Retinal pigment epithelial cell (primary cell): Measurements from ENCODE around the gene PCP4.

Experiments
- DNase-seq: peaks from one replicate; pipeline ENCODE4 v3.0.0-alpha.2; 2010; ENCODE audit warnings: low read depth
- H3K4me3 ChIP-seq: 2 replicates; pipeline ENCODE4 v1.5.1; 2011; ENCODE audit warnings: mild to moderate bottlenecking, low read length, control low read depth, moderate library complexity
- TF ChIP-seq, protein P1 (sequence below): conservative IDR thresholded peaks from 2 replicates; pipeline ENCODE4 v1.5.1; 2011; ENCODE audit warnings: low read depth, low read length, control low read depth, inconsistent platforms

Gene PCP4

DNA sequence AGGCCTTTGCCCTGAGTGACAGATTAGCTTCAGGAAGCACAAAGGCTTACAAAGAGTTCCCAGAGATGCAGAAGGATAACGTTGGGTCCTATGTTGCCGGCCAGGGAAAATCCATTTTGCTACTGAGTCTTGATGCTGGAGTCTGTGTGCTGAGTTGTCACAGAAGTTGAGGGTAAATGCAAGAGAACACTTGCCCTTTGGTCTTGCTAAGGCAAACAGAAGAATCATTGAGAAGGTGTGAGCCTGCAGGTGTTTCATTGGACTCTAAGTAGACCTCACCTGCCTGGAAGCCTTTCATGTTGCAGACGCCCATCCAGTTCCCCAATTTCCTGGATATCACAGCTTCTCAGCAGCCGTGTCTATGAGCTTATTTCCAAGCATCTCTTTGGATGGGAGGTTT, 105.2 kb downstream of the PCP4 start:
- TF ChIP-seq, protein P1, sequence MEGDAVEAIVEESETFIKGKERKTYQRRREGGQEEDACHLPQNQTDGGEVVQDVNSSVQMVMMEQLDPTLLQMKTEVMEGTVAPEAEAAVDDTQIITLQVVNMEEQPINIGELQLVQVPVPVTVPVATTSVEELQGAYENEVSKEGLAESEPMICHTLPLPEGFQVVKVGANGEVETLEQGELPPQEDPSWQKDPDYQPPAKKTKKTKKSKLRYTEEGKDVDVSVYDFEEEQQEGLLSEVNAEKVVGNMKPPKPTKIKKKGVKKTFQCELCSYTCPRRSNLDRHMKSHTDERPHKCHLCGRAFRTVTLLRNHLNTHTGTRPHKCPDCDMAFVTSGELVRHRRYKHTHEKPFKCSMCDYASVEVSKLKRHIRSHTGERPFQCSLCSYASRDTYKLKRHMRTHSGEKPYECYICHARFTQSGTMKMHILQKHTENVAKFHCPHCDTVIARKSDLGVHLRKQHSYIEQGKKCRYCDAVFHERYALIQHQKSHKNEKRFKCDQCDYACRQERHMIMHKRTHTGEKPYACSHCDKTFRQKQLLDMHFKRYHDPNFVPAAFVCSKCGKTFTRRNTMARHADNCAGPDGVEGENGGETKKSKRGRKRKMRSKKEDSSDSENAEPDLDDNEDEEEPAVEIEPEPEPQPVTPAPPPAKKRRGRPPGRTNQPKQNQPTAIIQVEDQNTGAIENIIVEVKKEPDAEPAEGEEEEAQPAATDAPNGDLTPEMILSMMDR, result no peak
- H3K4me3 ChIP-seq, result no peak overlapping the region
- no peak for DNase-seq

DNA sequence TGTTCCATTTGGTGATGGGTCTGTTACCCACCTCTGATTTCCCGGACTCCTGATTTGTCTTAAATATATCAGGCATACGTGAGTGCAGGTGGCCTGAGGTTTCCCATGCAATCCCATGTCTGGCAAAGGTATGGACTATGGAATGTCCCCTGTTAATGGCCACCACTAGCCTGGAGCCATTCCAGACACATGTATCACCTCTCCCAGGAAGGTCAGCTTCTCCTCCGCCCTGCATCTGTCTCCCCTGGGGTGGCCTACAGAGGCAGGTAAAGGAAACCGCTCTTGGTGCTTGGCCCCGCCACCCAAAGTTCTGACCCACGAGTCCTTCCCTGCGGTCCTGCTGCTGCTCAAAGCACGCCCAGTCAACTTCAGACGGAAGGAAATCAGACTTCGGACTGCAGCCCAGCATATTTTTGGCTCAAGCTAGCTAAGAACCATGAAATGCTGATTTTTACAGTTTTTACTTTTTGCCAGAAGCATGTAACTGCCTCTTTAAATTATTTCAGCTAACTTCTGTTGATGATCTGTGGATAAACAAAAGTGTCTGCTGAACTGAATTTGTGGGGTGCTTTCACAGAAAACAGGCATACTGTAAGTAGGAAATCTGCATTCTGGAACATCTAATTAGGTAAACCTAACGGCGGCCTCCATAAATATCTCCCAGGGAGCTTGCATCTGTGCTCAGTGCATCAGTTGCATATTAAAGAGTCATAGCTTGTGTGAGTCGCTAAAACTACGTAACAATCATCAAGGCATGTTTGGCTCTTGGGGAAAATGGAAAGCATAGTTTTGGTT, 105.9 kb downstream of the PCP4 start:
- no peak overlapping the region for H3K4me3 ChIP-seq
- DNase-seq, result no peak
- TF ChIP-seq, protein P1, result no peak

DNA sequence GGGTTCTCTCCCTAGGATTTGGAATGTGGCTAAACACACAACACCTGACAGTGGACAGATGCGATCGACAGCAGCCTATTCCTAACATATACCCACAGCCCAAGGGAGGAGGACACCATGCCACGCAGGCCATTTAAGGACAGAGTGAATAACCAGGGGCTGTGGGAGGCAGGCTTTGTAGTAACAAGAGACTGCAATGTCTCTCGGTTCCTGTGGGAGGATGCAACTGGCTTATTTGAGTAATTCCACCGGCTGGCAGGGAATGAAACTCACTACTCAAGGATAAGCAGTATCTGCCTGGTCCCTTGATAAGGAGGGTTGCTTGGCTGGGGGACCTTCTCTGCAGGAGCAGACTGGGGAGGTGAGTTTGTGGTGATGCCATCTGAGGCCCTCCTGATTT, 109.6 kb downstream of the PCP4 start:
- H3K4me3 ChIP-seq, result no peak overlapping the region
- DNase-seq, result no peak
- TF ChIP-seq, protein P1, result no peak
